ENCODE results near the gene DICER1. TPM values are rescaled to one million over a fixed set of nuclear protein-coding genes. Genes with fewer than 3 reads are reported as not detected.
"Not testable (repeated sequence)": the region's sequence is repeated elsewhere in the genome, so short reads cannot be mapped to it uniquely, and the experiment has no call there.

The DICER1 gene
- total RNA-seq, 1 donor from 2014 or later = 27.6 TPM

GRCh38 chr14:95183082-95183481 lies 25.8 kb upstream of the DICER1 start:
- no peak for DNase-seq (ENCODE audit: low read depth)
- FAIRE-seq = no peak
- no peak for TF ChIP-seq CTCF (IDR thresholded peaks at IDR 0.05; ENCODE audit: insufficient read depth, low read length, severe bottlenecking)
- Histone ChIP-seq H3K4me3 (ENCODE audit: low read depth, low read length) (no peak overlapping the region), H3K36me3 (ENCODE audit: control insufficient read depth, insufficient read depth, low read length) (no peaks in the 10 kb centered on the region), H3K27me3 (ENCODE audit: control insufficient read depth, insufficient read depth, low read length) (no peaks in the 10 kb centered on the region)

- FAIRE-seq (no peak), DNase-seq (ENCODE audit: low read depth) (no peak)
- TF ChIP-seq CTCF (IDR thresholded peaks at IDR 0.05; ENCODE audit: insufficient read depth, low read length, severe bottlenecking) = no peak
- Histone ChIP-seq H3K36me3 (ENCODE audit: control insufficient read depth, insufficient read depth, low read length) (no peaks in the 10 kb centered on the region), H3K27me3 (ENCODE audit: control insufficient read depth, insufficient read depth, low read length) (no peaks in the 10 kb centered on the region), H3K4me3 (ENCODE audit: low read depth, low read length) (no peak overlapping the region)
Measured at GRCh38 chr14:95182379-95182778, 25.1 kb upstream of the DICER1 start.

- no peak for TF ChIP-seq CTCF (IDR thresholded peaks at IDR 0.05; ENCODE audit: insufficient read depth, low read length, severe bottlenecking)
- H3K4me3 ChIP-seq (ENCODE audit: low read depth, low read length) = no peak overlapping the region
- FAIRE-seq (no peak), DNase-seq (ENCODE audit: low read depth) (no peak)
- no peaks in the 10 kb centered on the region for H3K36me3 ChIP-seq (ENCODE audit: control insufficient read depth, insufficient read depth, low read length)
- H3K27me3 ChIP-seq (ENCODE audit: control insufficient read depth, insufficient read depth, low read length) = no peaks in the 10 kb centered on the region
Measured at GRCh38 chr14:95180966-95181741, 23.8 kb upstream of the DICER1 start.

- DNase-seq (ENCODE audit: low read depth); H3K4me3 ChIP-seq (ENCODE audit: low read depth, low read length); H3K27me3 ChIP-seq (ENCODE audit: control insufficient read depth, insufficient read depth, low read length); FAIRE-seq; H3K36me3 ChIP-seq (ENCODE audit: control insufficient read depth, insufficient read depth, low read length): not testable (repeated sequence)
Measured at GRCh38 chr14:95175670-95176069, 18.3 kb upstream of the DICER1 start.

GRCh38 chr14:95174184-95174792 lies 17.0 kb upstream of the DICER1 start:
- TF ChIP-seq CTCF (IDR thresholded peaks at IDR 0.05; ENCODE audit: insufficient read depth, low read length, severe bottlenecking) = no peak
- Histone ChIP-seq H3K4me3 (ENCODE audit: low read depth, low read length) (no peak overlapping the region), H3K36me3 (ENCODE audit: control insufficient read depth, insufficient read depth, low read length) (no peaks in the 10 kb centered on the region), H3K27me3 (ENCODE audit: control insufficient read depth, insufficient read depth, low read length) (no peaks in the 10 kb centered on the region)
- FAIRE-seq = no peak
- DNase-seq (ENCODE audit: low read depth) = no peak

- no peaks in the 10 kb centered on the region for H3K36me3 ChIP-seq (ENCODE audit: control insufficient read depth, insufficient read depth, low read length)
- FAIRE-seq (no peak), DNase-seq (ENCODE audit: low read depth) (no peak)
- H3K27me3 ChIP-seq (ENCODE audit: control insufficient read depth, insufficient read depth, low read length) = no peaks in the 10 kb centered on the region
- no peak overlapping the region for H3K4me3 ChIP-seq (ENCODE audit: low read depth, low read length)
- no peak for TF ChIP-seq CTCF (IDR thresholded peaks at IDR 0.05; ENCODE audit: insufficient read depth, low read length, severe bottlenecking)
Measured at GRCh38 chr14:95173518-95173917, 16.2 kb upstream of the DICER1 start.
